ENCODE measurements around the gene SLC25A26.

Gene SLC25A26

DNA sequence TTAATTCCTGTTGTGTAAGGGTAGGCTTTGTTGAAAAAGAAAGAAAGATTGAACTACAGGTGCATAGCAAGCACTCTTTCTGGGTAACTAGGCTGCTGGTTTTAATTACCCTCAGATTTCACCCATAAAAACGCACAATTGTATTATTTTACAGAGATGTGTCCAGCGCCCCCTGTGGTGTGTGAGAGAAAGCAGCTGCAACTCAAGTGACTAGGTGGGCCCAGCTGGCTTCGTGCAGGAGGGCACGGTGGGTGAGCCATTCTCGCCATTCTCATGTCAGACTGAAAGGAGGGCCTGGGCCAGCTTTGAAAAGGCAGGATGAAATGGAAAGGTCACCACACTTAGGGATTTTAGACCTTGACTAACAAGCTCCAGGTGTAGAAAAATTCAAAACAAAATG is 157.5 kb downstream of the SLC25A26 start:
- Histone ChIP-seq H3K27me3 (no peaks in the 10 kb centered on the region), H3K36me3 (peaks cover 13% of the 10 kb centered on the region), H3K9me3 (no peaks in the 10 kb centered on the region), H3K4me1 (no peaks in the 10 kb centered on the region; the same call in 1 of the 2 replicates), H3K4me3 (ENCODE audit: low read depth, low read length) (no peak overlapping the region)
- TF ChIP-seq, protein P1, sequence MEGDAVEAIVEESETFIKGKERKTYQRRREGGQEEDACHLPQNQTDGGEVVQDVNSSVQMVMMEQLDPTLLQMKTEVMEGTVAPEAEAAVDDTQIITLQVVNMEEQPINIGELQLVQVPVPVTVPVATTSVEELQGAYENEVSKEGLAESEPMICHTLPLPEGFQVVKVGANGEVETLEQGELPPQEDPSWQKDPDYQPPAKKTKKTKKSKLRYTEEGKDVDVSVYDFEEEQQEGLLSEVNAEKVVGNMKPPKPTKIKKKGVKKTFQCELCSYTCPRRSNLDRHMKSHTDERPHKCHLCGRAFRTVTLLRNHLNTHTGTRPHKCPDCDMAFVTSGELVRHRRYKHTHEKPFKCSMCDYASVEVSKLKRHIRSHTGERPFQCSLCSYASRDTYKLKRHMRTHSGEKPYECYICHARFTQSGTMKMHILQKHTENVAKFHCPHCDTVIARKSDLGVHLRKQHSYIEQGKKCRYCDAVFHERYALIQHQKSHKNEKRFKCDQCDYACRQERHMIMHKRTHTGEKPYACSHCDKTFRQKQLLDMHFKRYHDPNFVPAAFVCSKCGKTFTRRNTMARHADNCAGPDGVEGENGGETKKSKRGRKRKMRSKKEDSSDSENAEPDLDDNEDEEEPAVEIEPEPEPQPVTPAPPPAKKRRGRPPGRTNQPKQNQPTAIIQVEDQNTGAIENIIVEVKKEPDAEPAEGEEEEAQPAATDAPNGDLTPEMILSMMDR (IDR thresholded peaks at IDR 0.05; ENCODE audit: low read depth, low read length) = peak; percentile 64
- DNase-seq = peak; percentile 27

DNA sequence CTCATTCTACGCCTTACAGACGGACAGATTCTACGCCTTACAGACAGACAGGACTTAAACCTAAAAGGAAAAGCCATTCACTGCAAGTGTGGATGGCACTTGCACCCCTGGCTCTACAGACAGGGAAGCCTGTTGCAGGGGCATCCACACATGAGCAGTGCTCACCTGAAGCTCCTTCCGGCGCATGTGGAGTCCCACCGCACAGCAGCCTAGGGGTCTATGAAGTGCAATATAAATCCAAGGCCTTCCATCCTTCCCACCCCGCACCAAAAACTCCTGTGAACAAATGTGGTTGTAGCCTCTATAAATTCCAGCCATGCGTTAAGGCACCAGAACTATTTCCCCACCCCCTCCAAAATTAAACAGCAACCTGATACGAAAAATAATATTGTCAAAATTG is 158.8 kb downstream of the SLC25A26 start:
- no peak for DNase-seq
- Histone ChIP-seq H3K27me3 (no peaks in the 10 kb centered on the region), H3K4me1 (no peaks in the 10 kb centered on the region), H3K36me3 (peaks cover 13% of the 10 kb centered on the region), H3K9me3 (no peaks in the 10 kb centered on the region), H3K4me3 (ENCODE audit: low read depth, low read length) (no peak overlapping the region)
- TF ChIP-seq, protein P1 (IDR thresholded peaks at IDR 0.05; ENCODE audit: low read depth, low read length) = no peak

DNA sequence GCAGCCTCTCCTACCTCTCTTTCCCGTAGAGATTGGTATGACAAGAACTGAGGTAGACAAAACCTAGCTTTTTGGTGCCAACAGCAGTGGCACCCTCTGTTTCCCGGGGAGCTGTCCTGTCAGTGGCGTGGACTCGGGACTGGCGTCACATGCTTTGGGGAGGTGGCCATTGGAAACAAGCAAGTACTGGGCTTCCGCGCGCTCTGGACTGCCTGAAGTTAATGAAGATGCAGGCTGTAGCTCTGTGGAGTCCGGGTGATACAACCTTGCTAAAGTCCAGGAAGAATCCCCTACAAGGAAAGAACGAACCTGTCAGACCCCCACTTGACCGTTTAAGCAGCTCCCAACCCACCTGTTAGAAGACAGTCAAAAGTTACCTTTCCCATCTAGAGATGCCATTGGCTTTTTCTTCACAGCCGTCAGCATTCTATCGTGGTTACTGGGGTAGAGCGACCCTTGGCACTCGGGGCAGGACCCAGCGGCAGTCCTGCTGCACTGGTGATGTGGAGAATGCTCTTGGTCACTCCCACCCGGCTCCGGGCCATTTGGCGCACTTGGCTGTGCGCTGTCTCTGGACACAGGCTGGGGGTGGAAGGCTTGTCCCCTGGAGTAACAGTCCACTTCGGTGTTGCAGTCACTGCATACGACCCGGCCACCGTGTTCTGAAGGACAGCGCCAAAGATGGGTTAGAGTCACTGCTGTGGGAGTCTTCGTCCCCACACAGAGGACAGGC is 159.6 kb downstream of the SLC25A26 start:
- Histone ChIP-seq H3K4me3 (ENCODE audit: low read depth, low read length) (no peak overlapping the region), H3K4me1 (no peaks in the 10 kb centered on the region), H3K36me3 (peaks cover 13% of the 10 kb centered on the region)

DNA sequence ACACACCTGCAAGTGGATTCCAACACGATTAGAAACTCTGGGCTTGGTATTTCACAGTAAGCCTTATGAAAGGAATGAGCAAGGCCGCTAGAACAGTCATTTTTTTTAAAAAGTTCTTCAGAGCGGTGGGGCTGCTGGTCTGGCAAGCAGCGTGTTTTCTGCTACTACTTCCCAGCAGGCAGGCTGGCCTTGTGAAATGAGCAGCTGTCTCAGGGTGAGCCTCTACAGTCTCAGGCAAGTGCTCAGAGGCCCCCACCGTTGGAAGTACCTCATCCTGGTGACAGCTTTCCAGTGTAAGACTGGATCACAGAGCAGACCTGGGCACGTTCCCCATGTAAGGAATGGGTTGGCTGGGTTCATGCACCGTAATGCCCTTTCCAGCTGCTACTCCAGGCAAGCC is 160.8 kb downstream of the SLC25A26 start:
- DNase-seq = no peak
- Histone ChIP-seq H3K4me1 (no peaks in the 10 kb centered on the region), H3K36me3 (peaks cover 13% of the 10 kb centered on the region), H3K27me3 (no peaks in the 10 kb centered on the region), H3K9me3 (no peaks in the 10 kb centered on the region), H3K4me3 (ENCODE audit: low read depth, low read length) (no peak overlapping the region)
- TF ChIP-seq, protein P1 (IDR thresholded peaks at IDR 0.05; ENCODE audit: low read depth, low read length) = no peak

More for the DNA sequence above, 159.6 kb downstream of the SLC25A26 start:
- Histone ChIP-seq H3K9me3 (no peaks in the 10 kb centered on the region), H3K27me3 (no peaks in the 10 kb centered on the region)
- no peak for DNase-seq
- TF ChIP-seq, protein P1 (IDR thresholded peaks at IDR 0.05; ENCODE audit: low read depth, low read length) = no peak

DNA sequence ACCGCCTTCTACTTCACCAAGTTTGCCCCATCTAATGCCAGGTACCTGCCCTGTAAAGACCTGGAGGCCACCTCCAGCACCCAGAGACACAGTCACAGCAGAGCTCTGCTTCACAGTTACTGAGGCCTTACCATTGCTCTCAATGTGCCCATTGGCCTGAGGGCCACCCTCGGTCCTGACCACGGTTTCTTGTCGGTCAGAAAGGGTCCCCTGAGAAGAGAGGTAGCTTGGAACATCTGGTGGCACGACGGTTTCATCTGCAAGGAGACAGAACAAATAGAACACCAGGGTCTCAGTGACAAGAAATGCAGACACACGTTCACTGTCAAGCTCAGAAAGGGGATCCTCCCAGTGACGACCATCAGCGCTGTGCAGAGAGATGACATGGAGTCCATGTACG is 161.3 kb downstream of the SLC25A26 start:
- Histone ChIP-seq H3K36me3 (peaks cover 13% of the 10 kb centered on the region), H3K4me1 (no peaks in the 10 kb centered on the region), H3K27me3 (no peaks in the 10 kb centered on the region), H3K9me3 (no peaks in the 10 kb centered on the region), H3K4me3 (ENCODE audit: low read depth, low read length) (no peak overlapping the region)
- DNase-seq = no peak
- TF ChIP-seq, protein P1 (IDR thresholded peaks at IDR 0.05; ENCODE audit: low read depth, low read length) = no peak

DNA sequence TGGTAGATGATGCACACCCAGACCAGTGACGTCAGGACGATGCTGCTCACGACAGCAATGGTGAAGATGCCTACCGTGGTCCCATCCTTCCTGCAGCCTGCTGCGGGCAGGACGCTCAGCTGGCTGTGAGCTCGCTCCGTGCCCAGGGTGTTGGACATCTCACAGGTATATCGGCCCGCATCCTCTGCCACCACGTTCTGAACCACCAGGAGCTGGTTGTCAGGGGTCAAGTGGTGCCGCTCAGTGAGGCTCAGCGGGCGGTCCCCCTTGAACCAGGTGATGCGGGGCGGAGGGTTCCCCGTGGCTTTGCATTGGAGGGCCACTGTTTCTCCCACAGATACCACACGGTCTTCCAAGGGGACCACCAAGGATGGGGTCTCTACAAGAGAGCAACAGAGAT is 162.2 kb downstream of the SLC25A26 start:
- no peaks in the 10 kb centered on the region for H3K9me3 ChIP-seq
- peaks cover 13% of the 10 kb centered on the region for H3K36me3 ChIP-seq
- H3K4me1 ChIP-seq = no peaks in the 10 kb centered on the region
- no peak overlapping the region for H3K4me3 ChIP-seq (ENCODE audit: low read depth, low read length)
- TF ChIP-seq, protein P1 (IDR thresholded peaks at IDR 0.05; ENCODE audit: low read depth, low read length) = no peak
- DNase-seq = no peak
- H3K27me3 ChIP-seq = no peaks in the 10 kb centered on the region
